ENCODE data around the gene HMGN5.

Gene HMGN5

DNA sequence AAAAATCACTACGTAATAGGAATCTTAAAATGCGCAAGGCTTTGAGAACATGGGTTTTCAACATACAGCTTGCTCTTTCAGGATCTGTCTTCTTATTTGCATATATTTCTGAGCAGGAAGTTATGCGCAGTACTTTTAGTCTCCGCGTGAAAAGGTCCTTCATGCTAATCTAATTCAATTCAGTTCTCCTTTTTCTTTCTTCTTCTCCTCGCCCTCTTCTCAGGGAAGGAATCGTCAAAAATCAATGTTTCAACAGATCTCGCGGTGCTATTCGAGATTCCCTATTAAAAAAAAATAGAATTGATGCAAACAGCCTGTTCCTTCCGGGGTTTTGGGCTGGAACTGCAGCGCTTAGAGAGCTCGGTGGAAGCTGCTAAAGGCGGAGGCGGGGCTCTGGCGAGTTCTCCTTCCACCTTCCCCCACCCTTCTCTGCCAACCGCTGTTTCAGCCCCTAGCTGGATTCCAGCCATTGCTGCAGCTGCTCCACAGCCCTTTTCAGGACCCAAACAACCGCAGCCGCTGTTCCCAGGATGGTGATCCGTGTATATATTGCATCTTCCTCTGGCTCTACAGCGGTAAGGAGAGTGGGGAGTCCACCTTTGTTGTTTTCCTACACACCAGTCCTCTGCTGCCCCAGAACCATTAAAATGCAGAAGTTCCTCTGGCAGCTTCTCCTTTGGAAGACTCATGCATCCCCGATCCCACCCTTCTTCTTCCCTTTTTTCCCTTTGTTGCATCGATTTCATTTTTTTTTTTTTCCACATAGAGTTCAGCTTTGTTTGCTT lies at the start of gene HMGN5, which contains the start of gene SH3BGRL:
Gene HMGN5, minus strand, starts transcription at position 243 of the 785 bp plus-strand sequence. CDS start 80,364 bp downstream, outside the sequence.
Gene SH3BGRL, plus strand, starts transcription at position 432 of the 785 bp plus-strand sequence. Its CDS starts 99 bp downstream, at position 531.
- DNase-seq, result peak; percentile 55 to 59

DNA sequence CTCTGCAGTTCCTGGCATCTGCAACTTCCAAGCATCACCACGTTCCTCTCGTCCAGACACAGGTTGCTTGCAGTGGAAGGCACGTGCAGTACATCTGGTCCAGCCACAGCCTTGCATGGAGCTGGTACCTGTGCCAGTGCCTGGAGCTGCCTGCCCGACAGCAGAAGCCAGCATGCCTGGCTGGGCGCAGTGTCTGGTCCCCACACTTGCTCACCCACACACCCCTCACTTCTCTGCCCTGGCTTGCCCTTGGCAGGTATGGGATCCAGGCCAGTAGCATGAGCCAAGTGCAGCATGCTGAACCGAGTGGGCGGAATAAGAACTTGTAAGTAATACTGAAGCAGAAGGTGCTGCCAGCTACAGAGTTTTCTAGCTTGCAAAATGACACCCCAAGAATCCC lies 40.0 kb upstream of the HMGN5 start:
- DNase-seq, result no peak

DNA sequence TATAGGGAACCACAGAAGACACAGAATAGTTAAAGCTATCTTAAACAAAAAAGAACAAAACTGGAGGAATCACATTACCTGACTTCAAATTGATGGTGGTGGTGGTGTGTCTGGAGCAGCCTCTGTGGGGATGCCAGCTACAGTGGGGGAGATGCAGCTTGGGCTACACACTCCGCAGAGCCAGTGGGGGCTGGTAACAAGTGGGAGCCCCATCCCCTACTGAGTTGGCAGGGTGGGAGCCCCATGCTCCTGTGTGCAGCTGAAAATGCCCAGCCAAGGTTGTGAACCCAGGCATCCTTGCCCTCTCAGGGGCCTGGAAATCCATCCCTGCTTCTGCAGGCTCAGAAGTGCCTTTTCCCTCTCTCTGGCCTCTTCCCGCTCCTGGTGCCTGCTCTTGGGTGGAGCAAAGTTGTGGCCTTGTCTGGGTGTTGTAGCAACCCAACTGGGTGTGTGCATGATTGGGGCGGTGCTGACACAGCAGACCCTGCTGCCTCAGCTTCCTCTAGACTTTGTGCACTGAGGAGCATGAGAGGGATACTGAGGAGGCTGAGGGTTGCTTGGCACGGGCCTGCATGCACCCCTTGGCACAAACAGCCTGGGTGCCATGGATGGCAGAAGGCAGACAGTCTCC lies 39.1 kb upstream of the HMGN5 start:
- no peak for DNase-seq

GRCh38 chrX:81238166-81238565 lies 36.5 kb upstream of the HMGN5 start:
- DNase-seq, result no peak

GRCh38 chrX:81237516-81237915 lies 35.8 kb upstream of the HMGN5 start:
- DNase-seq, result no peak

GRCh38 chrX:81232218-81232617 lies 30.5 kb upstream of the HMGN5 start:
- no peak for DNase-seq

DNA sequence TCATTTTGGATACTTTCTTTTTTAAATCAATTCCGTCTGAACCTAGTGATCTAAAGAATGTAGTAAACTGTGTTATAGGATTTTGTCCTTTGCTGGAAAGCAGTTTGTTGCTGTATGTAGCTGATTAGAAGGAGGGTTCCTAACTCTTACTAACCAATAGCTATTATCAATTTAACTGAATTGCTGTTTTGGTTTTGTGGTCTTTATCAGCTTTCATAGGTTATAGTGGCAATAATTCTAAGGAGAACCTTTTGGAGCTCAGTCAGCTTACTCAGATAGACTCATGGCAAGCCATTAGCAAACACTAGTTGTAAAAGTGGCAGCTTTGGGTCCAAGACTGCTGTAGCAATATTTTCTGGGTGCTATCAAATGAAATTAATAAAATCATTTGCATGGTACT lies 29.8 kb upstream of the HMGN5 start:
- DNase-seq, result no peak

DNA sequence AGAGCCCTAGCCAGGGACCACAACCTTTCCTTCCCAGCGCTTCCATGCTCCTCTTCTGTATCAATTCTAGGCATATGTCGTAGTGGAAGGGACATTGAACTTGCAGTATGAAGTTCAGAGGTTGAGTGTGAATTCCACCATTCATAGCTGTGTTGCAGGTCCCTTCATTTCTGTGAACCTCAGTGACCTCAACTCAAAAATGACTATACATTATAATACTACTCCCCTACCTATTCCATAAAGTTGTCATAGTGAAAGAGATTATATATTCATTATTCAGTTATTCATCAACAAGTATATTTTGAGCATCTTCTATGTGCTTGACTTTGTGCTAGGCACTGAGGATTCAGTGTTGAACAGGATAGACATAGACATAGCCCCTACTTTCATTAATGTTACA lies 28.2 kb upstream of the HMGN5 start:
- DNase-seq, result no peak

- no peak for DNase-seq
Measured at GRCh38 chrX:81229229-81229628, 27.5 kb upstream of the HMGN5 start.

GRCh38 chrX:81215685-81216084 lies 14.0 kb upstream of the HMGN5 start:
- DNase-seq, result no peak

GRCh38 chrX:81208916-81209315 lies 7.2 kb upstream of the HMGN5 start:
- DNase-seq, result no peak

DNA sequence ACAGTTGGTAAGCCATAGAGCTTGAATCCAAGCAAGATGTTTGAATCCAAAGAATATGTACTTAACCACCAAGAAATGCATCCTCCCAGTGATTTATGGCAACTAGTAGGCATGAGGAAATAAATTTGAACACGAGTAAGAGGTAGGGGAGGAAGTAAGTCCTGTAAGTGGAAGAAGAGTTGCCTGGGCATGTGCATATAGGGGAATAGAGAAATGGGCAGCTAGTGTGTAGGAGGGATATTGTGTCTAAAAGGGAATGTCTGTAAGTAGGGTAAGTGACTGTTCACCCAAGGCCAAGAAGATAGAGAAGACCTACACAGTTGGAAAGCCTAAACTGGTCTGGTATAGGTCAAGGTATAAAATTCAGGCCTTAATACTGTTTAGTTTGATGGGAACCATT lies 4.8 kb upstream of the HMGN5 start:
- DNase-seq, result no peak

GRCh38 chrX:81205551-81205950 lies 3.8 kb upstream of the HMGN5 start:
- DNase-seq, result no peak

- DNase-seq, result no peak
Measured at GRCh38 chrX:81202943-81203342, 1.2 kb upstream of the HMGN5 start.

DNA sequence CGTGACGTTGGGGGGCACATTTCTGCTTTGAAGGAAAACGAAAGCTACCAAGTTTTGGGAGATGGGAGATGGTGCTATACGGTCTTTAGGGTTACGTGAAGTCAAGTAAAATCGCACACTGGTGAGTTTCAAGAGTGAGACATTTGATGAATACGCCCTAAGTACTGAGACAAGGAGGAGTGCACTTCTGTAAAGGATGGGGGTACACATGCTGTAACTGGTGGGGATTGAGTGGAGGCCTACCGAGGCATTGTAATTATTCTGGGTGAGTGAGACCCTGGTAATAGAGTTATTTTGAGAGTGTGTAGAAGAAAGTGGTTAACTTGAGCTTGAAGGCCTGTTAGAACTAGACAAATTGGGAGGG lies 725 bp upstream of the HMGN5 start:
- DNase-seq, result no peak

DNA sequence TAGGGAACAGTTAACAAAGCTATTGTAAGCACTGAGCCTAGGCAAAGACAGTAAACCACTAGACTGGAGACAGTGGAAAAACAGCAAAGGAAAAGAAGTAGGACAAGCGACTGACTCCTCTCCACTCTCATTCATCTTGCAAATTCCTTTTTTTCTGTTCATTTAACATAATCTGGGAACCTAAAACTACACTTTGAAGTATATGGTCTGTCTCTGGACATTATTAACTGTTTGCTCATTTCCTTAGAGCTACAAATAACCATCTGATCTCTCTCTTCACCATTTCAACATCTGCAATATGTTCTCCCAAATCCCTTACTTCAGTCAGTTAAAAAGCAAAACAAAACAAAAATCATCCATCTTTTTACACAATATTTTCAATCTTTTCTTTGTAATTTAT lies 642 bp downstream of the HMGN5 start:
- DNase-seq, result no peak

- peak; percentile 41 to 50 for DNase-seq
Measured at GRCh38 chrX:81195712-81196111, 6.0 kb downstream of the HMGN5 start.

GRCh38 chrX:81195259-81195658 lies 6.5 kb downstream of the HMGN5 start:
- DNase-seq, result no peak

GRCh38 chrX:81174286-81174685 lies 27.4 kb downstream of the HMGN5 start:
- DNase-seq, result no peak

GRCh38 chrX:81168391-81168790 lies 33.3 kb downstream of the HMGN5 start:
- no peak for DNase-seq

DNA sequence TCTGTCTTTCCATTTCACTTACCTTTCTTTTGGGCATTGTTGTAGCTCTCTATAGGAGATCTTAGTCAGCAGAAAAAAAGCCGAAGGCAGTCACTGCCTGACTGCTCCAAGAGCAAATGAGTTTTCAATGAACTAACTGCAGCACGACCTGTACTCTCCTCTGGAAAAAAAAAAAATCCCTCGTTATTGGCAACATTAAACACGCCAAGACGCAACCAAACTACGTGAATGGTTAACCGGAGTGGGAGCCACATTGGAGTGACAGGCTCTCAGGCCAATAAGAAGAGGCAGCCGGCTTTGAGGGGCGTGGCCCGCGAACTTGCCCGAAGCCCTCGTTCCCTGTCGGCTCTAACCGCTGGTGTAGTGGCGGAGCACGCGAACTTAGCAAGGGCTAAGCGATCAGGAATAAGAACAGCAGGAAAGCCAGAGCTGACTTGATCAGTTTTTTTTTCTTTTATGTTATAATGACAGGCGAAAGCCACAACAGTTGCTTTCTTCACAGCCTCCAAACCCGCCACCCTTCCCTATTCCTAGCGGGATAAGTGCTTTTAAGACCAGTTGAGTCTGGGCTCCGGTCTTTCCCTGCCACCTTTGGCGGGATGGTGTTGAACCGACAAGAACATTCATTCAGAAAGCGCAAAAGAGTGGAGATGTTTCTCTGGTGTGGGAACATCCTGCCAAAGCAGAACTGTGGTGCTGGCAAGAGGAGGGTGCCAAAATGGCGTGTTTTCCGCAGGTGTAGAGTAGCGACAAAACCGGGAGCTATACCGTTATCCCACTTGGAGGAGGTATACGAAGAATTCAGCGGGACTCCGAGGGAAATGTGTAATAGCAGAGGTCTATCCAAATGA lies 80.0 kb downstream of the HMGN5 start:
- DNase-seq, result peak; percentile 84

DNA sequence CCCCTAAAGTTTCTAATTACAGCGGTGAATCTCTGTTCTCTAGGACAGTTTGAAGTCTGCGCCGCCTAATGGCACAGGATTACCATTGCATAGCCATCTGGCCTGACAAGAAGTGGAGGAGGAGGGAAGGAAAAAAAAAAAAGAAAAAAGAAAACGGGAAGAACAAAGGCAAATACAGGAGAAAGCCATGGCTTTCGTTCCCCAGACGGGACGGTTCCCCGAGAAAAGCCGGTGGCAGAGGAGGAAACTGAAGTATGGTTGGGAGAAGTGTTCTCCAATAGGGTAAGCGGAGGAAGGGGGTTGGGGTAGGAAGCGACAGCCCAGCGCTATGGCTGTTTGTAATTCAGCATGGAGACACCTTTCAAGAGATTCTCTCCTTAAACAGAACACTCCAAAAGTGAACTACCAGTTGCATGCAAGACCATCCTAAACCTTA lies 80.8 kb downstream of the HMGN5 start:
- peak; percentile 5 to 11 for DNase-seq

DNA sequence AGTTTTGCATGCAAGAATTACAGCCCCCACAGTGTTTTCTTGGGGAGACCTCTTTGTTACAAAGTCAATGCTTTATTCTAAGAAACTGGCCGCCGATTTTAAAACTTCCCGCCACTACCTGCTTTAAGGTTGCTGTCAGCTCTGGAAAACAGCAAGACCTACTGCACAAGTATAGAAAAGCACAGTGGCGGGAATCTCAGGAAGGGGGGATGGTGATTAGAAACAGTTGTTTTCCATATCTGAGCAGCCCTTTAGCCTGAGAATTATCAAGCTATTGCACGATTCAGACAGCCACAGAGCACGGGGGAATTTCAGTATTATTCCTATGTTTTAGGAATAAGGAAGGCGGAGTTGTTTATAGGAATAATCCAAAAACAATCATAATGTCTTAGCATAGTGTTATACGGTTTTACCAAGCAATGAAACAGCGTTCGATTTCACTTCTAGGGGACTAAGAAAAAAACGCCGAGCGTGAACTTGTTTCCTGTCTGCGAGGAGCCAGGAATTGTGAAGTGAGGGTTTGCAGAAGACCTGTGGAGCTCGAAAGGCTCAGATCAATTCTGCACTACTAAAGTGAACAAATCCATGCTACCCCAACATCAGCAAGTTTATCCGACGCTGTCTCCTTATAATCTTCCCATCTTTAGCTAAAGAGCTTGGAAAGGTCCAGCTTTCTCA lies 81.3 kb downstream of the HMGN5 start:
- DNase-seq, result no peak
